ENCODE results near the gene APBB1.
A peak's percentile ranks its signal among the peaks of the same experiment; 100 is the strongest.

APBB1 gene

GRCh38 chr11:6390718-6391469 lies 28.0 kb downstream of the APBB1 start:
- no peak for DNase-seq

- DNase-seq: peak; percentile 83
Observed at GRCh38 chr11:6389905-6390717, 28.8 kb downstream of the APBB1 start, which contains the start of gene SMPD1. Gene SMPD1, plus strand, starts transcription at chr11:6390474. Its CDS starts 125 bp downstream, at chr11:6390599.

GRCh38 chr11:6388748-6389147 lies 30.1 kb downstream of the APBB1 start:
- DNase-seq: no peak

- DNase-seq: no peak
Observed at GRCh38 chr11:6387811-6388599, 30.9 kb downstream of the APBB1 start.

GRCh38 chr11:6385046-6385777 lies 33.7 kb downstream of the APBB1 start:
- no peak for DNase-seq

- no peak for DNase-seq
Observed at GRCh38 chr11:6378640-6378989, 40.3 kb downstream of the APBB1 start.

- DNase-seq: no peak
Observed at GRCh38 chr11:6377902-6378639, 40.8 kb downstream of the APBB1 start.

GRCh38 chr11:6371825-6372224 lies 47.1 kb downstream of the APBB1 start:
- no peak for DNase-seq

- no peak for DNase-seq
Observed at GRCh38 chr11:6365659-6366058, 53.2 kb downstream of the APBB1 start.

GRCh38 chr11:6362873-6363678 lies 55.8 kb downstream of the APBB1 start:
- DNase-seq: no peak

GRCh38 chr11:6362185-6362872 lies 56.6 kb downstream of the APBB1 start:
- no peak for DNase-seq

- no peak for DNase-seq
Observed at GRCh38 chr11:6360183-6360582, 58.7 kb downstream of the APBB1 start.

GRCh38 chr11:6357222-6357621 lies 61.7 kb downstream of the APBB1 start:
- DNase-seq: no peak

GRCh38 chr11:6356503-6357055 lies 62.3 kb downstream of the APBB1 start:
- DNase-seq: no peak

- DNase-seq: no peak
Observed at GRCh38 chr11:6354651-6355485, 64.0 kb downstream of the APBB1 start.

GRCh38 chr11:6353367-6353987 lies 65.4 kb downstream of the APBB1 start:
- no peak for DNase-seq

- no peak for DNase-seq
Observed at GRCh38 chr11:6351782-6352382, 67.0 kb downstream of the APBB1 start.

- no peak for DNase-seq
Observed at GRCh38 chr11:6350486-6350885, 68.4 kb downstream of the APBB1 start.
